ENCODE results near the gene HIVEP2.

DNA sequence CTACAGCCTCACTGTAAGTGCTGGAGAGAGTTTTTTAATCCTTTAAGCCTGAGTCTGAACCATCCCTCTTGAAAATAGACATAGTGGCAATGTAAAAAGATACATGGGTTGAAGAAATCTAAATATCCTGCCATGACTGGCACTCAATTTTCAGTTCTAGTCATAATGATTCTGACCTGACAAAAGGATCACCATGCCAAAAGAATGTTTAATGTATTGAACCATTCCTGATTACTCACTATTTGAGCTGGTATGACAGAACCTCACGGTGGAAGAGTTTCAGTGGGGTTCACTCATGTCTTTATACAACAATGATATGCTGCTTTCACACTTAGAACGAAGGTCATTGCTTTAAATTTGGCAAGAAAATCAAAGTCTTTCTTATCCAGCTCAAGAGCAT, 93.4 kb downstream of the HIVEP2 start:
- no peak for TF ChIP-seq POLR2A (IDR thresholded peaks at IDR 0.05; ENCODE audit: low read depth, low read length)
- TF ChIP-seq, protein P1, sequence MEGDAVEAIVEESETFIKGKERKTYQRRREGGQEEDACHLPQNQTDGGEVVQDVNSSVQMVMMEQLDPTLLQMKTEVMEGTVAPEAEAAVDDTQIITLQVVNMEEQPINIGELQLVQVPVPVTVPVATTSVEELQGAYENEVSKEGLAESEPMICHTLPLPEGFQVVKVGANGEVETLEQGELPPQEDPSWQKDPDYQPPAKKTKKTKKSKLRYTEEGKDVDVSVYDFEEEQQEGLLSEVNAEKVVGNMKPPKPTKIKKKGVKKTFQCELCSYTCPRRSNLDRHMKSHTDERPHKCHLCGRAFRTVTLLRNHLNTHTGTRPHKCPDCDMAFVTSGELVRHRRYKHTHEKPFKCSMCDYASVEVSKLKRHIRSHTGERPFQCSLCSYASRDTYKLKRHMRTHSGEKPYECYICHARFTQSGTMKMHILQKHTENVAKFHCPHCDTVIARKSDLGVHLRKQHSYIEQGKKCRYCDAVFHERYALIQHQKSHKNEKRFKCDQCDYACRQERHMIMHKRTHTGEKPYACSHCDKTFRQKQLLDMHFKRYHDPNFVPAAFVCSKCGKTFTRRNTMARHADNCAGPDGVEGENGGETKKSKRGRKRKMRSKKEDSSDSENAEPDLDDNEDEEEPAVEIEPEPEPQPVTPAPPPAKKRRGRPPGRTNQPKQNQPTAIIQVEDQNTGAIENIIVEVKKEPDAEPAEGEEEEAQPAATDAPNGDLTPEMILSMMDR (IDR thresholded peaks at IDR 0.05; ENCODE audit: extremely low read depth in 1 of 2, insufficient read depth in 1 of 2, low read depth in 1 of 2, low read length in 2 of 2) = no peak
- no peak for TF ChIP-seq EZH2 (IDR thresholded peaks at IDR 0.05; ENCODE audit: borderline replicate concordance, low read depth, low read length, severe bottlenecking)
- no peak for TF ChIP-seq POLR2AphosphoS5 (IDR thresholded peaks at IDR 0.05; ENCODE audit: insufficient read depth, low read depth, low read length)
- TF ChIP-seq FOS (IDR thresholded peaks at IDR 0.05; ENCODE audit: borderline replicate concordance, insufficient read depth, low read length) = no peak
- TF ChIP-seq, protein P2, sequence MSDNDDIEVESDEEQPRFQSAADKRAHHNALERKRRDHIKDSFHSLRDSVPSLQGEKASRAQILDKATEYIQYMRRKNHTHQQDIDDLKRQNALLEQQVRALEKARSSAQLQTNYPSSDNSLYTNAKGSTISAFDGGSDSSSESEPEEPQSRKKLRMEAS (IDR thresholded peaks at IDR 0.05; ENCODE audit: insufficient read depth, insufficient read length) = no peak
- no peak for TF ChIP-seq JUN (IDR thresholded peaks at IDR 0.05; ENCODE audit: borderline replicate concordance, insufficient read depth, insufficient read length, low read depth)
- TF ChIP-seq GATA2 (IDR thresholded peaks at IDR 0.05; ENCODE audit: insufficient read depth, insufficient read length, low read depth, low read length) = no peak
